Kidney (tissue), 14 donors: ENCODE measurements around the gene SIX3. TPM values are rescaled to one million over a fixed set of nuclear protein-coding genes. Genes with fewer than 3 reads are reported as not detected.

Experiments
- DNase-seq, 5 donors: peaks; one replicate each; pipeline ENCODE4 v3.0.0-alpha.2; 2013 to 2020
- FAIRE-seq: peaks from 2 replicates; lab custom pipeline; 2012; peaks lifted over from hg19 to GRCh38; lab: Jason Lieb, UNC
- H3K27ac ChIP-seq, 2 donors: one replicate each; pipeline ENCODE4 v1.7.0; 2013; ENCODE audit warnings: low read depth in 2 of 2, low read length in 2 of 2, inconsistent platforms in 1 of 2
- H3K27me3 ChIP-seq: one replicate; pipeline ENCODE4 v1.7.1; 2013; ENCODE audit warnings: low read length, inconsistent platforms; ENCODE audit not compliant: control insufficient read depth, insufficient read depth
- H3K36me3 ChIP-seq, 3 donors: one replicate each; pipeline versions ENCODE4 v1.7.0 to v1.7.1; 2013; ENCODE audit warnings: low read length in 3 of 3, control low read depth in 1 of 3, inconsistent platforms in 1 of 3; ENCODE audit not compliant: insufficient read depth in 3 of 3, control insufficient read depth in 2 of 3
- H3K4me1 ChIP-seq, 3 donors: one replicate each; pipeline versions ENCODE4 v1.7.0 to v1.7.1; 2013; ENCODE audit warnings: low read length in 3 of 3, inconsistent platforms in 1 of 3, low read depth in 1 of 3; ENCODE audit not compliant: control insufficient read depth in 2 of 3, insufficient read depth in 2 of 3
- H3K4me3 ChIP-seq, 3 donors: one replicate each; pipeline versions ENCODE4 v1.7.0 to v1.8.1; 2013; ENCODE audit warnings: low read length in 3 of 3, control low read depth in 1 of 3, inconsistent platforms in 1 of 3
- H3K9ac ChIP-seq, 3 donors: one replicate each; pipeline versions ENCODE4 v1.7.0 to v1.7.1; 2013; ENCODE audit warnings: low read length in 3 of 3, control low read depth in 1 of 3, inconsistent platforms in 1 of 3
- H3K9me3 ChIP-seq, 3 donors: one replicate each; pipeline versions ENCODE4 v1.7.0 to v1.7.1; 2013; ENCODE audit warnings: low read length in 3 of 3, control low read depth in 1 of 3, inconsistent platforms in 1 of 3; ENCODE audit not compliant: control insufficient read depth in 2 of 3, insufficient read depth in 1 of 3
- CTCF ChIP-seq: IDR thresholded peaks from 3 replicates; pipeline ENCODE4 v1.5.1; 2012; ENCODE audit warnings: mild to moderate bottlenecking, moderate library complexity, borderline replicate concordance; ENCODE audit not compliant: insufficient read depth; ENCODE audit errors: extremely low read depth
- intact Hi-C: fragments of 100-400 bp; cut with DNase I; formaldehyde crosslinking; loops from one replicate; pipeline ENCODE4 v1.11.1; 2022
- polyA plus RNA-seq: library from polyadenylated mRNA; stranded (reverse); fragments of 350-450 nt; fragmentation: Illumina TruSeq; extraction: RNeasy Lipid Tissue Mini Kit (QIAGEN cat#74804); gene quantifications from one replicate; pipeline ENCODE4 v1.2.3, GENCODE V29; 2014; ENCODE audit warnings: low read depth, low replicate concordance; ENCODE audit not compliant: insufficient read depth
- total RNA-seq: library from RNA; stranded (reverse); fragmentation: NEBNext Ultra II Directional; extraction: Animal tissue kit (Norgen Biotek cat#: 25700); gene quantifications from one replicate; pipeline ENCODE4 v1.2.1, GENCODE V29; 2021
- donor health status: control.
- donor health status: control.
- donor health status: control.
- donor health status: control.
- donor health status: control.
- donor health status: DM: yes; HTN: yes; CAD: no.
- donor health status: Normal renal cell carcinoma (clear cell type).

Gene SIX3
- total and polyA plus RNA-seq, 2 donors from 2014 or later: 0.16 to 0.19 TPM

- Histone ChIP-seq H3K4me1 (no peaks in the 10 kb centered on the region), H3K9me3 (no peaks in the 10 kb centered on the region), H3K27me3 (peaks cover 78% of the 10 kb centered on the region), H3K36me3 (no peaks in the 10 kb centered on the region), H3K27ac (no peak overlapping the region), H3K4me3 (no peak overlapping the region), H3K9ac (no peak overlapping the region)
- DNase-seq (peak in 1 of 5 donors; percentile 26), FAIRE-seq (no peak)
- intact Hi-C loops: no loop called here
- TF ChIP-seq CTCF: no peak
These were observed 5.0 kb downstream of the SIX3 start for GRCh38 chr2:44946372-44947027.

GRCh38 chr2:44947028-44947375 lies 5.5 kb downstream of the SIX3 start:
- no peak for FAIRE-seq

GRCh38 chr2:44948565-44949328 lies 7.2 kb downstream of the SIX3 start:
- no peak overlapping the region for H3K9ac ChIP-seq
- intact Hi-C loops: no loop called here
- H3K27ac ChIP-seq: no peak overlapping the region
- H3K9me3 ChIP-seq: no peaks in the 10 kb centered on the region
- H3K36me3 ChIP-seq: no peaks in the 10 kb centered on the region
- H3K27me3 ChIP-seq: peaks cover 75% of the 10 kb centered on the region
- FAIRE-seq (no peak), DNase-seq (peak in 1 of 5 donors; percentile 45)
- no peak for TF ChIP-seq CTCF
- H3K4me3 ChIP-seq: no peak overlapping the region
- peaks cover 0 to 9% (median 0%) of the 10 kb centered on the region in 3 donors for H3K4me1 ChIP-seq

More at GRCh38 chr2:44947028-44947375, 5.5 kb downstream of the SIX3 start:
- Histone ChIP-seq H3K27ac (no peak overlapping the region), H3K27me3 (peaks cover 76% of the 10 kb centered on the region), H3K9me3 (no peaks in the 10 kb centered on the region), H3K9ac (no peak overlapping the region), H3K4me1 (no peaks in the 10 kb centered on the region), H3K36me3 (no peaks in the 10 kb centered on the region), H3K4me3 (no peak overlapping the region)
- no peak for TF ChIP-seq CTCF
- intact Hi-C loops: no loop called here
- no peak for DNase-seq
